Fibroblast of the aortic adventitia (primary cell): ENCODE measurements around the gene LRRC4B. TPM values are rescaled to one million over a fixed set of nuclear protein-coding genes. Genes with fewer than 3 reads are reported as not detected.

Experiments used
- DNase-seq: peaks from one replicate; pipeline ENCODE4 v3.0.0-alpha.2; 2010; ENCODE audit warnings: low read depth
- H3K4me3 ChIP-seq: 2 replicates; pipeline ENCODE4 v1.5.1; 2011; ENCODE audit warnings: low read depth, mild to moderate bottlenecking, control low read depth, low read length, moderate library complexity
- CTCF ChIP-seq: IDR thresholded peaks from 2 replicates; pipeline ENCODE4 v1.5.1; 2011; ENCODE audit warnings: mild to moderate bottlenecking, low read length, control low read depth, inconsistent platforms; ENCODE audit not compliant: insufficient read depth
- total RNA-seq: library from RNA; depleted of rRNA; stranded (reverse); fragments of >200 nt; gene quantifications from 2 replicates; pipeline ENCODE4 v1.2.3, GENCODE V29; 2012; ENCODE audit warnings: low replicate concordance

The LRRC4B gene
- total RNA-seq, 1 donor = not detected

- no peak for TF ChIP-seq CTCF
- no peak overlapping the region for H3K4me3 ChIP-seq
- DNase-seq = no peak
These were observed 67.1 kb downstream of the LRRC4B start for GRCh38 chr19:50501186-50501567.

- DNase-seq = no peak
- no peak for TF ChIP-seq CTCF
- H3K4me3 ChIP-seq = no peak overlapping the region
These were observed 67.5 kb downstream of the LRRC4B start for GRCh38 chr19:50500753-50501151.

- H3K4me3 ChIP-seq = no peak overlapping the region
- DNase-seq = no peak
- no peak for TF ChIP-seq CTCF
These were observed 68.0 kb downstream of the LRRC4B start for GRCh38 chr19:50500060-50500752.

GRCh38 chr19:50498219-50499056 is 69.8 kb downstream of the LRRC4B start:
- no peak for TF ChIP-seq CTCF
- DNase-seq = no peak

GRCh38 chr19:50497022-50497405 is 71.2 kb downstream of the LRRC4B start:
- no peak for TF ChIP-seq CTCF
- H3K4me3 ChIP-seq = no peak overlapping the region

More at GRCh38 chr19:50498219-50499056, 69.8 kb downstream of the LRRC4B start:
- H3K4me3 ChIP-seq = no peak overlapping the region

GRCh38 chr19:50496189-50497021 is 71.8 kb downstream of the LRRC4B start:
- DNase-seq = no peak
- H3K4me3 ChIP-seq = no peak overlapping the region
- TF ChIP-seq CTCF = no peak

More at GRCh38 chr19:50497022-50497405, 71.2 kb downstream of the LRRC4B start:
- no peak for DNase-seq
